Hematopoietic multipotent progenitor cell treated with erythropoietin and hydrocortisone succinate and interleukin-3 and kit ligand, for 8 days (in vitro differentiated cells): ENCODE measurements around the gene CELF1.

ENCODE experiments used
- DNase-seq: peaks from one replicate; pipeline ENCODE4 v3.0.0-alpha.2; 2015

CELF1 gene

DNA sequence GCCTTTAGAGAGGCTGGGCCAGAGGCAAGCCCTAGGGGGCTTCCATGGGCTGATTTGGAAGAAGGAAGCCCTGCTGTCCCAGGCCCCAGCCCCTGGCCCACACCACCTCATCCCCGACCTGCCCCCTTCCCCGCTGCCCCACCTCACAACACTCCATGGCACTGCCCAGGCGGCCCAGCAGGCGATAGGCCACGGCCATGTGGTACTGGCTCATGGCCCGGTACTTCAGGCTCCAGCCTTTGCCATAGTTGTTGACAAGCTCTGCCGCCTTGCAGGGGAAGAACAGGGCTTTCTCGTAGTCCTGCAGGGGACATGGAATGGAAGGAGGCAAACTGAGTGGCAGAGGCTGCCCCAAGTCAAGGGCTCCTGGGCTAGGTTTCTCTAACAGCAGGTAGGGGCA lies 110.4 kb downstream of the CELF1 start:
- no peak for DNase-seq

- DNase-seq = no peak
These were observed 111.5 kb downstream of the CELF1 start for GRCh38 chr11:47441421-47441820.

DNA sequence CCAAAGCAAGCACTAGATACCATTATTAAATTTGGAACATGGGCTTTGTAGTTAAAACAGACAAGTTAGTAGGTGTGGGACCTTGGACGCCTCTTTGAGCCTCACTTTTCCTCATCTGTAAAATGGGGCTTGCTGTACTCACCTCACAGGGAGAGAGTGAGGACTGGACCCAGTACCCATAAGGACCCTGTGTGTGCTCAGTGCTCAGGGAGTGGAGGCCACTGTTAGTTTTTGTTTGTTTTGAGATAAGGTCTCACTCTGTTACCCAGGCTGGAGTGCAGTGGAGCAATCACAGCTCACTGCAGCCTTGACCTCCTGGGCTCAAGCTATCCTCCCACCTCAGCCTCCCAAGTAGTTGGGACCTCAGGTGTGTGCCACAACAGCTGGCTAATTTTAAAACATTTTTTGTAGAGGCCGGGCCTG lies 112.9 kb downstream of the CELF1 start:
- no peak for DNase-seq

DNA sequence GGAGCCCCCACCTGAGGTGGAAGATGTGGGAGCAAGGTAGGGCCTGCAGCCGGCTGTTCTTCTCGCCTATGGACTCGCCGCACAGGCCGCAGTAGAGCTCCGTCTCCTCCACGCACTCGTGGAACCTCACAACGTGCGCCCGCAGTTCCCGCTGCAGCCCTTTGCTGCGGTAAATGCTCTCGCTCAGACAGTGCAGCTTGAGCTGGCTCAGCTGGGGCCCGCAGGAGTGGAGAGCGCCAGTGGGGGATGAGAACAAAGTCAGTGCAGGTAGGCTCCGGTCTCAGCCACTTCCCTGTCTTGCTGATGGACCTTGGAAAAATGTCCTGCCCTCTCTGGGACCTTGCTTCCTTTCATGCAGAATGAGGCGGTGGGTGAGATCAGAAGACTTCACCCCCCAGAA lies 114.2 kb downstream of the CELF1 start:
- no peak for DNase-seq

DNA sequence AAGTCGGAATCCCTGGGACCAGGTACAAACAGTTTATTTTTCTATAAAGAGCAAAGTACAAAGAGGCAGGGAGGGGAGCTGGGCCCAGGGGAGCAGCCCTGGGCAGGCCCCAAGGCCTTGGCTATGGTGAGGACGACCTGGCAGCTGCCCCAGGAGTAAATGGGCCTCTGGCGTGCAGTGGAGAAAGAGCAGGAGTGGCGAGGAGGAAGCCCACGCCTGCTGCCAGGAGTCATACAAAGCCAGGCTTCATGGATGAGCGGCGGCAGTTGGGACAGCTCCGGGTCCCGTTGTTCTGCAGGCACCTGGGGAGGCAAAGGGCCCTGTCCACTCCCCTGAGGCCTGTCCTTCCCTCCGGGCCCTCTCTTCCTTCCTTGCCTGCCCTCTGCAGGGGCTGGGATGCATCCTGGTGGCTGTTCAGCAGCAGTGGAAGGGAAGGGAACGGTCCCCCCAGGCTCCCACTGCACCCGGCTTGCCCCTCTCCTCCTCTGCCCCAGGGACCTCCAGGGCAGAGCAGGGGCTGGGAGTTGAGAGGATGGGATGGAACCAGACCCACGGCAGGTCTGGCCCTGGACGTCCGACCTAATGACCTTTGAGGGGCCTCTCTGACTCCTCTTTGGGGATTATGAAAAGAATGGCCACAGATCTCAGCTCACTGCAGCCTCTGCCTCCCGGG lies 115.0 kb downstream of the CELF1 start:
- DNase-seq = no peak

- no peak for DNase-seq
These were observed 115.7 kb downstream of the CELF1 start for GRCh38 chr11:47437218-47437745.

GRCh38 chr11:47436726-47437125 lies 116.2 kb downstream of the CELF1 start:
- no peak for DNase-seq

- no peak for DNase-seq
These were observed 117.2 kb downstream of the CELF1 start for GRCh38 chr11:47435687-47436086.

GRCh38 chr11:47434011-47434786 lies 118.7 kb downstream of the CELF1 start:
- DNase-seq = no peak

DNA sequence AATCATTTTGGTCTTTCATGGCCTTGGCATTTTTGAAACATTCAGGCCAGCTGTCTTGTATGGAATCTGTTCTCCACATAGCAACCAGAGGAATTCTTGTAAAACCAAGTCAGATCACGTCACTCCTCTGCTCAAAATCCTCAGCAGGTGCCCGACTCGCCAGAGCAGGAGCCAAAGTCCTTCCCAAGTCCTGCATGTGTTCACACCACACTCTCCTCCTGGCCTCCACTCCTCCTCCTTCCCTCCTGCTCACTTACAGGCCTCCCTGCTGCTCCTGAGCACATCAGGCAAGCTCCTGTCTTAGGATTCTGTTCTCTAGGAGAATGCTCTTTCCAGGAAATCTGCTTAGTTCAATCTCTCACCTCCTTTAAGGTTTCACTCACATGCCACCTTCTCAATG lies 119.8 kb downstream of the CELF1 start:
- DNase-seq = no peak

DNA sequence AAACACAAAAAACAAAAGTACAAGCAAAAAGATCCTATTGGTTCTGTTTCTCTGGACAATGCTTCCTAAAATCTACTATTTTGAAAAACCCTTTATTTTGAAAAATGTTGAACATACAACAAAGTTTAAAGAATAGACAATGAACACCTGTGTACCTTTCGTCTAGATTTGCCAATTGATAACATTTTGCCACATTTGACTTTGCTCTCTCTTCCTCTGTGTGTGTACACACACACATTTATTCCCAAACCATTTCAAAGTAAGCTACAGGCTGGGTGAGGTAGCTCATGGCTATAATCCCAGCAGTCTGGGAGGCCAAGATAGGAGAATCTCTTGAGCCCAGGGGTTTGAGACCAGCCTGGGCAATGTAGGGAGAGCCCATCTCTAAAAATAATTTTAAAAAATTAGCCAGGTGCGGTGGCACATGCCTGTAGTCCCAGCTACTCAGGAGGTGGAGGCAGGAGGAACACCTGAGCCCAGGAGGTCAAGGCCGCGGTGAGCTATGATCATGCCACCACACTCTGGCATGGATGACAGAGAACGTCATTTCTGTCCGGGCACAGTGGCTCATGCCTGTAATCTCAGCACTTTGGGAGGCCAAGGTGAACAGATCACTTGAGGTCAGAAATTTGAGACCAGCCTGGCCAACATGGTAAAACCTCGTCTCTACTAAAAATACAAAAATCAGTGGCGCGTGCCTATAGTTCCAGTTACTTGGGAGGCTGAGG lies 121.4 kb downstream of the CELF1 start:
- no peak for DNase-seq

DNA sequence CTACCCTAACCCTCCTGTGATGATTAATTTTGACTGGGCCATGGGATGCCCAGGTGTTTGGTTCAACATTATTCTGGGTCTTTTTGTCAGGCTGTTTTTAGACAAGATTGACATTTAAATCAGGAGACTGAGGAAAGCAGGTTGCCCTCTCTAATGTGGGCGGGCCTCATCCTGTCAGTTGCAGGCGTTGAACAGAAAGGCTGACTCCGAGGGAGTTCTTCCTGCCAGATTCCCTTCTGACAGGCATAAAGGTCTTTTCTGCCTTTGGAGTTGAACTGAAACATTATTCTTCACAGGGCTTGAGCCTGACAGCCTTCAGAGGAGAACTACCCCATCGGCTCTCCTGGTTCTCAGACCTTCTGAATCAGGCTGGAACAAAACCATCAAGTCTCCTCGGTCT lies 122.4 kb downstream of the CELF1 start:
- no peak for DNase-seq

DNA sequence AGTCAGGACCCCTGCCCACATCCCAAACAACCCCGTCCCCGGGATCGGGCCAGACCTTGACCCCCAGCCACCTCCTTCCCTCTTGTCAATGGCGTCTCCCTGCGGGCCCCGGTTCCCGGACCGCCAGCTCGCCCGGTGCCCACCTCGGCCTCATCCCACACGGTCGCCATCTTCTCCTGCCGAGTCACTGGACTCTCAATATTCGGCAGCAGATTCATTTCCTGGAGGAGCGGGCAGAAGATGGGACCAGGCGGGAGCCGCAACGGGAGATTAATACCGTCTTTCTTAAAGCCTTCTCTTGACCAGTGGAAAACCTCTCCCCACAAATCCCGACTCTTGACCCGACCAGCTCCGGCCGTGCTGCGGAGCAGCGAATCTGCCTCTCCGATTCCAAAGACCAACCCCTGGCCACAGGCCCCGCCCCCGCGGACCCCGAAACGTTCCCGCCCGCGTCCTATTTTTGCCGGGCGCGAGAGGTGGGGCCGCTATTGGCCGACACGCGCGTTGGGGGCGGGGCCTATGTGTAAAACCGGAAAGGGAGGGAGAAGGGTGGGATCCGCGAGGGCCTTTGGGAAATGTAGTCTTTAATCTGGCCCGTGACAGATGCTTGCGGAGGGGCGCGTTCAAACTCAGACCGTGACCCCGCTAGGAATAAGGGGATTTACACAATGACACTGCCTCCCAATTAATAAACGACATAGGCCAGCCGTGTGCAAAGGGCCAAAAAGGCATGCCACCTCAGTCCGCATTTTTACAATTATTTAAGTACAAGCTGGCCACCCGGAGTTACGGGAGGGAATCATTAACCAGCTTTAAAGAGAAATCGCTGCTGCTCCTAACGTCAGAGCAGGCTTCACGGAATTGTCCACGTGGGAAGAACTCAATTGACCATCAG lies 126.6 kb downstream of the CELF1 start, which contains the start of gene PSMC3:
PSMC3 (minus strand) TSS at position 378 of the 895 bp plus-strand sequence; CDS start at position 218, 160 bp downstream.
- DNase-seq = peak; percentile 97

- DNase-seq = no peak
These were observed 127.3 kb downstream of the CELF1 start for GRCh38 chr11:47425611-47426010.

DNA sequence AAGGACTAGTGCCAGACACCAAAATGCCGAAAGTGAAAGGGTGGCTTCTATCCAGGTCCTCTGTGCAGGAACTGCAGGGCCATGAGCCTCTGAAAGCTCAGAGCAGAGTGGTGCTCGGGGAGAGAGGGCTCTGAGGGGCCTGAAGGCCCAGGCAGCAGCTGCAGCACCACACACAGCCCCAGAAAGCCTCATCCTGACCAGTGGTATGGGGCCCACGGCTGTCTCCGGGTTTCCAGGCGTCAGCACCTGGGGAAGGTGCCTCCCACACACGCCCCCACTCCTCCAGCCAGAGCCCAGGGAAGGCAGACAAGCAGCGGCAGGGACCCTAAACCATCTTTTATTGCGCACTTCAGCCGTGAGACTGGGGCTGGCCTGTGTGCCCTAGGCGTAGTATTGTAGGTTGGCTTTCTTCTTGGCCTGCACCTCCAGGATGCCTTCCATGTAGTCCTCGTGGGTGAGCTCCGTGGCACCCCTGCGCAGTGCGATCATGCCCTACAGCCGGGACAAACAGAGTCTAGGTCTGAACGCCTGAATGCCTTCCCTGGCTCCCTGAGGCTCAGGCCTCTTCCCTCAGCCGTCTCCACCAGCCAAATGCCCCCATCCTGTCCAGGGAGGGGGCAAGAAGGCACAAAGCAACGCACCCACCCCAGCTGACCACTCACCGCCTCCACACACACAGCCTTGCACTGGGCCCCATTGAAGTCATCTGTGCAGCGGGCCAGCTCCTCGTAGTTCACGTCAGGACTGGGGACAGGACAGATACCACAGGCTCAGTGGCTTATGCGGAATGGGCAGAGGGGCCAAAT lies 134.3 kb downstream of the CELF1 start:
- DNase-seq = no peak

GRCh38 chr11:47417712-47418111 lies 135.2 kb downstream of the CELF1 start:
- no peak for DNase-seq

GRCh38 chr11:47415949-47416472 lies 136.9 kb downstream of the CELF1 start:
- no peak for DNase-seq
